Left cardiac atrium (tissue), 4 donors: Measurements from ENCODE around the gene NKG7. TPM values are rescaled to one million over a fixed set of nuclear protein-coding genes. Genes with fewer than 3 reads are reported as not detected.

Experiments
- ATAC-seq, 2 donors: fragments of 200-7000 bp; cut with Tn5 transposase; one replicate each; pipeline ENCODE4 v1.9.1; 2020; ENCODE audit warnings: mild to moderate bottlenecking in 2 of 2, moderate library complexity in 2 of 2
- DNase-seq: peaks from one replicate; pipeline ENCODE4 v3.0.0-alpha.2; 2020
- intact Hi-C, 2 donors: fragments of 100-400 bp; cut with DNase I; formaldehyde crosslinking; loops; one replicate each; pipeline versions ENCODE4 v1.14.1 to v1.15.1; 2022 to 2023
- total RNA-seq, 2 donors: library from RNA; stranded (reverse); fragmentation: NEBNext Ultra II Directional; extraction: Animal tissue kit (Norgen Biotek cat#: 25700); gene quantifications; one replicate each; pipeline ENCODE4 v1.2.1, GENCODE V29; 2021
- donor health status: DM: no; HTN: yes; CAD: no.
- donor health status: DM: no; HTN: yes; CAD: no; lungs with severe emphysema.
- donor health status: DM: yes; HTN: yes; CAD: no.
- donor health status: Dilated cardiomyopathy.

NKG7 gene
- total RNA-seq, 2 donors from 2014 or later = 0.89 to 4.0 TPM

- ATAC-seq (no peak), DNase-seq (peak; percentile 10)
- intact Hi-C loops = loop anchor here in 1 of 2 donors (10.0 kb wide), 1 partner anchor 52 kb away; the partner anchor contains the start of gene C19orf84
Observed at GRCh38 chr19:51342631-51343569, 29.6 kb downstream of the NKG7 start.

- DNase-seq = peak; percentile 18
- no peak for ATAC-seq
- intact Hi-C loops = loop anchor here in 1 of 2 donors (10.0 kb wide), 1 partner anchor 53 kb away; the partner anchor contains the start of gene C19orf84
Observed at GRCh38 chr19:51341976-51342580, 30.4 kb downstream of the NKG7 start, which contains the start of gene VSIG10L. Gene VSIG10L (minus strand): TSS chr19:51342139. CDS start chr19:51342124, 15 bp downstream.

- DNase-seq = peak; percentile 21
- ATAC-seq = no peak
- intact Hi-C loops = loop anchor here in 1 of 2 donors (10.0 kb wide), 1 partner anchor 54 kb away; the partner anchor contains the start of gene C19orf84
Observed at GRCh38 chr19:51341066-51341465, 31.4 kb downstream of the NKG7 start.

GRCh38 chr19:51339687-51340656 is 32.5 kb downstream of the NKG7 start:
- ATAC-seq (peak; percentile 96 to 98), DNase-seq (peak; percentile 99)
- intact Hi-C loops = loop anchor here (2.0 to 10.0 kb wide), 4 partner anchors 27 to 317 kb away; partner anchors contain the start of genes C19orf84 (in 1 of the 2) and ETFB (in 1 of the 2)

- no peak for ATAC-seq
- no peak for DNase-seq
- intact Hi-C loops = loop anchor here (2.0 to 10.0 kb wide), 3 partner anchors 28 to 318 kb away; partner anchors contain the start of gene ETFB (in 1 of the 2)
Observed at GRCh38 chr19:51339313-51339686, 33.2 kb downstream of the NKG7 start.

GRCh38 chr19:51338563-51339312 is 33.7 kb downstream of the NKG7 start:
- DNase-seq (peak; percentile 90), ATAC-seq (peak; percentile 72 to 82)
- intact Hi-C loops = loop anchor here (2.0 to 10.0 kb wide), 3 partner anchors 28 to 318 kb away; partner anchors contain the start of gene ETFB (in 1 of the 2)

GRCh38 chr19:51337861-51338562 is 34.4 kb downstream of the NKG7 start:
- ATAC-seq (no peak), DNase-seq (peak; percentile 18)
- intact Hi-C loops = loop anchor here (2.0 to 10.0 kb wide), 3 partner anchors 29 to 319 kb away; partner anchors contain the start of gene ETFB (in 1 of the 2)

GRCh38 chr19:51337141-51337860 is 35.2 kb downstream of the NKG7 start:
- DNase-seq (peak; percentile 24), ATAC-seq (no peak)
- intact Hi-C loops = loop anchor here in 1 of 2 donors (10.0 kb wide), 1 partner anchor 68 kb away; no protein-coding TSS in a partner anchor

- DNase-seq (no peak), ATAC-seq (no peak)
- intact Hi-C loops = loop anchor here in 1 of 2 donors (10.0 kb wide), 1 partner anchor 71 kb away; no protein-coding TSS in a partner anchor
Observed at GRCh38 chr19:51333836-51334460, 38.5 kb downstream of the NKG7 start.

GRCh38 chr19:51331716-51332115 is 40.7 kb downstream of the NKG7 start:
- DNase-seq (no peak), ATAC-seq (no peak)
- intact Hi-C loops = loop anchor here in 1 of 2 donors (10.0 kb wide), 1 partner anchor 73 kb away; no protein-coding TSS in a partner anchor

GRCh38 chr19:51331193-51331592 is 41.3 kb downstream of the NKG7 start:
- intact Hi-C loops = loop anchor here in 1 of 2 donors (10.0 kb wide), 1 partner anchor 74 kb away; no protein-coding TSS in a partner anchor
- no peak for DNase-seq
- ATAC-seq = no peak

GRCh38 chr19:51330366-51330765 is 42.1 kb downstream of the NKG7 start:
- ATAC-seq (no peak), DNase-seq (no peak)
- intact Hi-C loops = loop anchor here in 1 of 2 donors (10.0 kb wide), 1 partner anchor 74 kb away; no protein-coding TSS in a partner anchor

- no peak for ATAC-seq
- intact Hi-C loops = no loop called here
- DNase-seq = no peak
Observed at GRCh38 chr19:51329411-51329810, 43.0 kb downstream of the NKG7 start.

GRCh38 chr19:51327066-51328001 is 45.1 kb downstream of the NKG7 start:
- intact Hi-C loops = no loop called here
- DNase-seq = peak; percentile 64
- ATAC-seq = peak; percentile 63 to 78
